Naive thymus-derived CD8-positive, alpha-beta T cell (primary cell): ENCODE data around the gene YPEL3. TPM values are rescaled to one million over a fixed set of nuclear protein-coding genes. Genes with fewer than 3 reads are reported as not detected.

Experiments used
- ATAC-seq, 2 donors: fragments of 150-1000 bp; cut with Tn5 transposase in 1 of 2; sonication (Bioruptor Pico), chemical (Tn5 transposase) in 1 of 2; 1 replicate in 1 of 2; 2 replicates in 1 of 2; pipeline ENCODE4 v1.10.0; 2021; ENCODE audit warnings: mild to moderate bottlenecking in 2 of 2, moderate library complexity in 2 of 2
- POLR2A ChIA-PET: fragments of 350-600 bp; sonication (Branson Sonifier 250); formaldehyde crosslinking; loops from one replicate; lab custom pipeline; 2021; ENCODE audit warnings: antibody characterized with exemption; lab: Charles Lee
- DNase-seq, 10 donors: peaks; one replicate each; pipeline versions ENCODE4 v3.0.0 to v3.0.0-alpha.2; 2020 to 2022
- H3K27ac Mint-ChIP-seq, 10 donors: one replicate each; pipeline ENCODE4 v1.8.0; 2020 to 2022; ENCODE audit warnings: mild to moderate bottlenecking in 10 of 10, mixed read lengths in 10 of 10, moderate library complexity in 4 of 10, inconsistent platforms in 1 of 10
- H3K27me3 Mint-ChIP-seq, 5 donors: one replicate each; pipeline ENCODE4 v1.8.0; 2021 to 2022; ENCODE audit warnings: mixed read lengths in 5 of 5
- H3K36me3 Mint-ChIP-seq, 3 donors: one replicate each; pipeline ENCODE4 v1.8.0; 2020 to 2022; ENCODE audit warnings: mixed read lengths in 3 of 3, mild to moderate bottlenecking in 2 of 3, inconsistent platforms in 1 of 3
- H3K4me1 Mint-ChIP-seq, 4 donors: one replicate each; pipeline ENCODE4 v1.8.0; 2021 to 2022; ENCODE audit warnings: mixed read lengths in 4 of 4
- H3K4me3 Mint-ChIP-seq, 10 donors: one replicate each; pipeline ENCODE4 v1.8.0; 2020 to 2022; ENCODE audit warnings: mild to moderate bottlenecking in 10 of 10, mixed read lengths in 10 of 10, moderate library complexity in 6 of 10, inconsistent platforms in 1 of 10
- H3K9me3 Mint-ChIP-seq, 9 donors: one replicate each; pipeline ENCODE4 v1.8.0; 2020 to 2022; ENCODE audit warnings: mixed read lengths in 9 of 9, mild to moderate bottlenecking in 3 of 9, inconsistent platforms in 1 of 9, moderate library complexity in 1 of 9
- polyA plus RNA-seq, 3 donors: library from polyadenylated mRNA; unstranded; fragments of 300-500 nt; fragmentation: Illumina TruSeq; gene quantifications; one replicate each; pipeline ENCODE4 v1.2.3, GENCODE V29; 2021
- total RNA-seq, 8 experiments: library from RNA in 2 of 8; stranded (reverse) in 2 of 8; gene quantifications; one replicate each; pipeline ENCODE4 v1.2.3 and lab custom pipeline; 2021 to 2026

Gene YPEL3
- total and polyA plus RNA-seq, 5 experiments from 2014 or later, result 201 to 301 (median 254) TPM

- Mint-ChIP-seq H3K9me3 (peaks cover 0 to 44% (median 16%) of the 10 kb centered on the region in 9 donors), H3K27ac (peak overlapping the region; percentile 43 to 97 (median 93)), H3K4me3 (peak overlapping the region; percentile 71 to 92 (median 82)), H3K36me3 (peaks cover 14 to 28% (median 22%) of the 10 kb centered on the region in 3 donors), H3K27me3 (no peaks in the 10 kb centered on the region), H3K4me1 (peaks cover 16 to 34% (median 31%) of the 10 kb centered on the region in 4 donors)
- DNase-seq (peak in 3 of 10 donors; percentile 25 to 48 (median 47)), ATAC-seq (no peak)
- POLR2A ChIA-PET, result interaction anchor here (0.6 to 9.0 kb wide), 14 partner anchors 12 to 351 kb away, joined by 3 to 320 read pairs (median 4); partner anchors contain the start of genes ALDOA, C16orf54, CORO1A and GDPD3
Measured at GRCh38 chr16:30096862-30097563, 1.0 kb upstream of the YPEL3 start.

GRCh38 chr16:30095166-30096078 lies 591 bp downstream of the YPEL3 start:
- ATAC-seq (peak in 1 of 2 donors; percentile 1), DNase-seq (peak in 5 of 10 donors; percentile 16 to 35 (median 31))
- Mint-ChIP-seq H3K4me1 (peaks cover 17 to 42% (median 39%) of the 10 kb centered on the region in 4 donors), H3K9me3 (peaks cover 0 to 37% (median 16%) of the 10 kb centered on the region in 9 donors), H3K27me3 (no peaks in the 10 kb centered on the region), H3K36me3 (peaks cover 14 to 26% (median 22%) of the 10 kb centered on the region in 3 donors), H3K27ac (peak overlapping the region; percentile 85 to 97 (median 94)), H3K4me3 (peak overlapping the region; percentile 83 to 95 (median 91))
- POLR2A ChIA-PET, result interaction anchor here (1.1 to 9.0 kb wide), 13 partner anchors 9 to 563 kb away, joined by 3 to 320 read pairs (median 5); partner anchors contain the start of genes ALDOA, CORO1A, GDPD3 and MAPK3

GRCh38 chr16:30094541-30095165 lies 1.4 kb downstream of the YPEL3 start:
- Mint-ChIP-seq H3K27me3 (no peaks in the 10 kb centered on the region), H3K4me1 (peaks cover 24 to 50% (median 47%) of the 10 kb centered on the region in 4 donors), H3K36me3 (peaks cover 14 to 26% (median 22%) of the 10 kb centered on the region in 3 donors), H3K27ac (peak overlapping the region; percentile 85 to 97 (median 94)), H3K4me3 (peak overlapping the region; percentile 83 to 95 (median 91)), H3K9me3 (peaks cover 0 to 35% (median 16%) of the 10 kb centered on the region in 9 donors)
- DNase-seq, result no peak
- POLR2A ChIA-PET, result interaction anchor here (0.7 to 9.0 kb wide), 8 partner anchors 17 to 564 kb away, joined by 3 to 320 read pairs (median 14); partner anchors contain the start of genes ALDOA, CORO1A, GDPD3 and MAPK3
- no peak for ATAC-seq

- DNase-seq (peak in 8 of 10 donors; percentile 45 to 75 (median 58)), ATAC-seq (peak in 1 of 2 donors; percentile 34)
- peaks cover 30 to 63% (median 56%) of the 10 kb centered on the region in 4 donors for H3K4me1 Mint-ChIP-seq
- H3K9me3 Mint-ChIP-seq, result peaks cover 0 to 15% (median 9%) of the 10 kb centered on the region in 9 donors
- POLR2A ChIA-PET, result interaction anchor here (0.5 to 9.0 kb wide), 16 partner anchors 11 to 386 kb away, joined by 3 to 320 read pairs (median 10); partner anchors contain the start of genes ALDOA, CORO1A, GDPD3 and MAPK3
- no peaks in the 10 kb centered on the region for H3K27me3 Mint-ChIP-seq
- peak overlapping the region; percentile 80 to 93 (median 91) for H3K4me3 Mint-ChIP-seq
- peaks cover under 1 to 24% (median 13%) of the 10 kb centered on the region in 3 donors for H3K36me3 Mint-ChIP-seq
- peak overlapping the region; percentile 88 to 98 (median 94) for H3K27ac Mint-ChIP-seq
Measured at GRCh38 chr16:30092373-30093010, 3.5 kb downstream of the YPEL3 start.

GRCh38 chr16:30091474-30092372 lies 4.3 kb downstream of the YPEL3 start, which contains the start of gene TBX6:
Gene TBX6, minus strand, starts transcription at chr16:30091924. Its CDS starts 731 bp downstream, at chr16:30091193.
- ATAC-seq, result peak; percentile 77 to 81
- POLR2A ChIA-PET, result interaction anchor here (0.6 to 9.0 kb wide), 21 partner anchors 11 to 400 kb away, joined by 3 to 320 read pairs (median 6); partner anchors contain the start of genes ALDOA, CORO1A, MAPK3 and PPP4C
- Mint-ChIP-seq H3K9me3 (peaks cover 0 to 8% (median under 1%) of the 10 kb centered on the region in 9 donors), H3K4me1 (peaks cover 30 to 63% (median 57%) of the 10 kb centered on the region in 4 donors), H3K27ac (peak within 1 kb of the TSS; percentile 88 to 98 (median 94)), H3K36me3 (peaks cover 0 to 24% (median 10%) of the 10 kb centered on the region in 3 donors), H3K27me3 (no peaks in the 10 kb centered on the region), H3K4me3 (peak within 1 kb of the TSS; percentile 80 to 93 (median 91))
- peak; percentile 86 to 93 (median 92) for DNase-seq

GRCh38 chr16:30090610-30091331 lies 5.2 kb downstream of the YPEL3 start:
- peaks cover 0 to 24% (median 10%) of the 10 kb centered on the region in 3 donors for H3K36me3 Mint-ChIP-seq
- POLR2A ChIA-PET, result interaction anchor here (0.6 to 9.0 kb wide), 22 partner anchors 8 to 443 kb away, joined by 3 to 320 read pairs (median 6); partner anchors contain the start of genes ALDOA, CORO1A, PPP4C and SEPTIN1
- peak overlapping the region in 9 of 10 donors; percentile 64 to 87 (median 74) for H3K4me3 Mint-ChIP-seq
- DNase-seq, result no peak
- peaks cover 0 to 2% (median 0%) of the 10 kb centered on the region in 9 donors for H3K9me3 Mint-ChIP-seq
- H3K27ac Mint-ChIP-seq, result peak overlapping the region; percentile 16 to 94 (median 90)
- H3K4me1 Mint-ChIP-seq, result peaks cover 30 to 63% (median 55%) of the 10 kb centered on the region in 4 donors
- ATAC-seq, result no peak
- no peaks in the 10 kb centered on the region for H3K27me3 Mint-ChIP-seq

- Mint-ChIP-seq H3K4me1 (peaks cover 22 to 47% (median 43%) of the 10 kb centered on the region in 4 donors), H3K9me3 (no peaks in the 10 kb centered on the region), H3K27ac (peak overlapping the region in 7 of 10 donors; percentile 25 to 92 (median 88)), H3K36me3 (peaks cover 0 to 20% (median 1%) of the 10 kb centered on the region in 3 donors), H3K4me3 (peak overlapping the region in 3 of 10 donors; percentile 18 to 73 (median 52)), H3K27me3 (no peaks in the 10 kb centered on the region)
- DNase-seq, result no peak
- no peak for ATAC-seq
- POLR2A ChIA-PET, result interaction anchor here (0.6 to 9.0 kb wide), 8 partner anchors 14 to 614 kb away, joined by 3 to 320 read pairs (median 9); partner anchors contain the start of genes ALDOA, CORO1A, PPP4C and ZNF689
Measured at GRCh38 chr16:30088832-30089624, 7.0 kb downstream of the YPEL3 start.

GRCh38 chr16:30088237-30088831 lies 7.7 kb downstream of the YPEL3 start:
- Mint-ChIP-seq H3K36me3 (peaks cover 0 to 23% (median 0%) of the 10 kb centered on the region in 3 donors), H3K9me3 (no peaks in the 10 kb centered on the region), H3K27ac (peak overlapping the region in 8 of 10 donors; percentile 46 to 90 (median 72)), H3K27me3 (no peaks in the 10 kb centered on the region), H3K4me1 (peaks cover 22 to 45% (median 38%) of the 10 kb centered on the region in 4 donors), H3K4me3 (peak overlapping the region in 1 of 10 donors; percentile 38)
- DNase-seq (no peak), ATAC-seq (no peak)
- POLR2A ChIA-PET, result interaction anchor here (0.6 to 9.0 kb wide), 4 partner anchors 14 to 97 kb away, joined by 3 to 320 read pairs (median 160); partner anchors contain the start of genes ALDOA, CORO1A and PPP4C
